Stimulated activated CD4-positive, alpha-beta T cell treated with anti-CD3 and anti-CD28 coated beads, Interleukin-2, amount 100 ng/mL, for 24 hours (primary cell): ENCODE data around the gene RBM11.
A peak's percentile ranks its signal among the peaks of the same experiment; 100 is the strongest.
"Not testable (repeated sequence)": the region's sequence is repeated elsewhere in the genome, so short reads cannot be mapped to it uniquely, and the experiment has no call there.

ENCODE experiments used
- DNase-seq, 2 donors: peaks; one replicate each; pipeline ENCODE4 v3.0.0-alpha.2; 2020

RBM11 gene, protein sequence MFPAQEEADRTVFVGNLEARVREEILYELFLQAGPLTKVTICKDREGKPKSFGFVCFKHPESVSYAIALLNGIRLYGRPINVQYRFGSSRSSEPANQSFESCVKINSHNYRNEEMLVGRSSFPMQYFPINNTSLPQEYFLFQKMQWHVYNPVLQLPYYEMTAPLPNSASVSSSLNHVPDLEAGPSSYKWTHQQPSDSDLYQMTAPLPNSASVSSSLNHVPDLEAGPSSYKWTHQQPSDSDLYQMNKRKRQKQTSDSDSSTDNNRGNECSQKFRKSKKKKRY

DNA sequence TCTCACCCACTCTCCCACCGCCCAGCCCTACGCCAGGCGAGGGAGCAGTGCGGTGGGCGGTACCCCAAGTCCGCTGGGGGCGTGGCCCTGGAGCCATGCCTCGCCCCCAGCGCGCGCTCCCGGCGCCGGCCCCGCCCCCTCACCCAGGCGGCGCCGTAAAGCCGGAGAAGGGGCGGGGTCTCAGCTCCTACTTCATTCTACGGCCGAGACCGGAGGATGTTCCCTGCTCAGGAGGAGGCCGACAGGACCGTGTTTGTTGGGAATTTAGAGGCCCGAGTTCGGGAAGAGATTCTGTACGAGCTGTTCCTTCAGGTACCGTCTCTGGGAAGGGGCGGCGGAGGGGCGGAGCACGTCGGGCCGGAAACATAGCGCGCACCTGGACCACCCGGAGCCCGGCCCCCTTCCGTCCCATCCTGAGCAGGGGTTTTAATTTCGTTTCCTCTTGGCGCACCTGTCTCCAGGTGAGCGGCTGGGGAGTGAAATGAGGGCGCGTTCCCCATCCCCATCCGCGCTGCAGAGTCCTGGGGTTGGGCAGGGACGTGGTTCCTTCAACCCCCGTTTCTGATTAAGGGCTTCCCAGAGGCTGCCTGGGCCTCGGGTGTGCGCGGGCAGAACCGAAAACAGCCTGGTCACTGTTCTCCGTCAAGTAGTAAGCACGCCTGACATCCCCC, at the start of gene RBM11:
Gene RBM11, plus strand, starts transcription at position 187 of the 671 bp plus-strand sequence. Its CDS starts 30 bp downstream, at position 217.
- DNase-seq: peak; percentile 80 to 86

DNA sequence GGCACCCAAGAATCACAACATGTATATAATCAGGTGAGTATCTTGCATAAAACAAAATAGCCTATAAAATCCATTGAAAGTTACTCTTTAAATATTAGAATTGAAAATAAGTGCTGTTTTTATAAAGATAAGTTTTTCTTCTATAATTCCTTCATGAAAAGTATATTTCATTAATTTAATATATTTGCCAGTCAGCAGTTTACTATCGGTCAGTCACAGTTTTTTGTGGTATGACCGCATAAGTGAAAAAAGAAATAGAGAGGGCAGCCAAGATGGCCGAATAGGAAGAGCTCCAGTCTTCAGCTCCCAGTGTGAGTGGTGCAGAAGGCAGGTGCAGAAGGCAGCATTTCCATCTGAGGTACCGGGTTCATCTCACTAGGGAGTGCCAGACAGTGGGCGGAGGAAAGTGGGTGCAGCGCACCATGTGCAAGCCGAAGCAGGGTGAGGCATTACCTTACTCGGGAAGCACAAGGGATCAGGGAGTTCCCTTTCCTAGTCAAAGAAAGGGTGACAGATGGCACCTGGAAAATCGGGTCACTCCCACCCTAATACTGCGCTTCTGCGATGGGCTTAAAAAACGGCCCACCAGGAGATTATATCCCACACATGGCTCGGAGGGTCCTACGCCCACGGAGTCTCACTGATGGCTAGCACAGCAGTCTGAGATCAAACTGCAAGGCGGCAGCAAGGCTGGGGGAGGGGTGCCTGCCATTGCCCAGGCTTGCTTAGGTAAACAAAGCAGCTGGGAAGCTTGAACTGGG, 49.3 kb upstream of the RBM11 start:
- not testable (repeated sequence) for DNase-seq

DNA sequence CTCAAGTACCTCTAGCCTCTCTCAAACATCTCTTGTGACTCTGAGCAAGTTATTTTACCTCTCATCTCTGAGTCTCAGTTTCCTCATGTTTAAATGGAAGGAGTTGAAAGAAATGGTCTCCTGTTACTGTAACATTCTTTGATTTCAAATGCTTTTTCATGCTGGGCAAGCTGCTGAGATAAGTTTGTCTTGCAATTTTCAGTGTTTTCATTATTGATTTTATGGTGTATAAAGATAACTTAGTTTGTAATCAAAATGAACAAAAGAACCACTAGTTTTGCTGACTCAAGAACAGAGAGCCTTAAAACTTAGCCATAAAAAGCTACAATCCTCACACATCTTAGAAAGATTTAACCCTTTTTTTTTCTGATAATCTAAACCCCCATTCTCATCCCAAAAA, 9.7 kb upstream of the RBM11 start:
- no peak for DNase-seq

DNA sequence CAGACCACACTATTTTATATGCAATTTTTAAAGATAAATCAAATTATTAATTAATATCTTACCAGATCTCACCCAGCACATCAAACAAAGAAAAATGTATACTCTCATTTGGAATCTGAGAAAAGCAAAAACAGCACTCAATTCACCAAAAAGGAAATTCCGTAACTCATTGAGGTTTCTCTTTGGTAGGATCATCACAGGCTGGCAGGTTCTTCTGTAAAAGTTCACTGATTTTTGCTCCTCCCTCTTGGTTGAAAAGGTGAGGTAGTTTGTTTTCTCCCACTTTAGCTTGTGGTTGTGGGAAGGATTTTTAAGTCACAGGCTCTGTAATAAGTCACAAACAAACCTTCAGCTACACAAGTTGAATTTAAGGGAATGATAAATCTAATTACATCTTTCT, 5.2 kb upstream of the RBM11 start, which contains the start of gene LIPI:
Gene LIPI, minus strand, starts transcription at position 218 of the 400 bp plus-strand sequence. Its CDS starts 110 bp downstream, at position 108.
- DNase-seq: no peak

DNA sequence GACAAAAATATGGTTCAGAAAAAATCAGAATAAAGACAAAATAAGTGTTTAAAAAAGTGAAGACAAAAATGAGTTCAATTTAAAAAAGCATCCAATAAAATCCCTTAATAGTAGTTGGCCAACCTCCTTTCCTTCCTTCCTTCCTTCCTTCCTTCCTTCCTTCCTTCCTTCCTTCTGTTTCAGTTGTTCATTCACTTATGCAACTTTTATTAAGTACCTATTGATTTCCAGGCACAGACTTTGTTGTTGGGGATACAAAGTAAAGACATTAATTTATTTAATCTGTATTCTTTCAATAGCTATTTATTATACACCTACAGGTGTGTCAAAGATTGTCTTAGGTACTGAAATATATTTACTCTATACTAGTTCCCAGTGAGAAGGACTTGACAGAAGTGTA, 2.8 kb upstream of the RBM11 start:
- DNase-seq: no peak

DNA sequence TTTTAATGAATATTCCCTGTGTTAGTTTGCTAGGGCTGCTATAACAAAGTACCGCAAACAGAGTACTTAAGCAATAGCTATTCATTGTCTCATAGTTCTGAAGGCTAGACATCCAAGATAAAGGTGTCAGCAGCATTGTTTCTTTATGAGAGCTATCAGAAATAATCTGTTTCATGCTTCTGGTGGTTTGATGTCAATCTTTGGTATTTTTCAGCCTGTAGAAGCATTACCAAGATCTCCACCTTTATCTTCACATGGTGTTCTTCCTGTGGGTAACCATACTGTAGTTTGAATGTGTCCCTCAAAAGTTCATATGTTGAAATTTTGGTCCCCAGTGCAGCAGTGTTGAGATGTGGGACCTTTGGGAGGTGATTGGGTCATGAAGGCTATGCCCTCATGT, 7.4 kb downstream of the RBM11 start:
- DNase-seq: no peak

DNA sequence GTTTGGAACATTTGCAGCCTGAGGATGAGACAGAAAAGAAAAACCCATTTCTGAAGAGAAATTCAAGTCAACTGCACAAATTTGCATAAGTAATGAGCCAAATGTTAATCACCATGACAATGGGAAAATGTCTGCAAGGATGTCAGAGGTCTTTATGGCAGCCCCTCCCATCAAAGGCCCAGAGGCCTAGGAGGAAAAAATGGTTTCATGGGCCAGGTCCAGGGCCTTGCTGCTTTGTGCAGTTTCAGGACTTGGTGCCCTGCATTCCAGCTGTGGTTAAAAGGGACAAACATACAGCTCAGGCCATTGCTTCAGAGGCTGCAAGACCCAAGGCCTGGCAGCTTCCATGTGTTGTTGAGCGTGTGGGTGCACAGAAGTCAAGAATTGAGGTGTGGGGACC, 13.4 kb downstream of the RBM11 start:
- no peak for DNase-seq

DNA sequence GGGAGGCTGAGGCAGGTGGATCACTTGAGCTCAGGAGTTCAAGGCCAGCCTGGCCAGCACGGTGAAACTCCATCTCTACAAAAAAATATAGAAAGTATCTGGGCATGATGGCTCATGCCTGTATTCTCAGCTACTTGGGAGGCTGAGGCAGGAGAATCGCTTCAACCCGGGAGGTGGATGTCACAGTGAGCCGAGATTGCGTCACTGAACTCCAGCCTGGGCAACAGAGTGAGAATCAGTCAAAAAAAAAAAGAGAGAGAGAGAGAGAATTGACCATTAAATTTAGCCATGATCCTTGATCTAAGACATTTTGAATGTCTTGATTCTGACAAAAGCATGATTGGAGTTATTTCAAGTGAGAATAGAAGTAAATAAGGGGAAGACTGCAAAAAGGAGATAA, 19.1 kb downstream of the RBM11 start:
- no peak for DNase-seq

DNA sequence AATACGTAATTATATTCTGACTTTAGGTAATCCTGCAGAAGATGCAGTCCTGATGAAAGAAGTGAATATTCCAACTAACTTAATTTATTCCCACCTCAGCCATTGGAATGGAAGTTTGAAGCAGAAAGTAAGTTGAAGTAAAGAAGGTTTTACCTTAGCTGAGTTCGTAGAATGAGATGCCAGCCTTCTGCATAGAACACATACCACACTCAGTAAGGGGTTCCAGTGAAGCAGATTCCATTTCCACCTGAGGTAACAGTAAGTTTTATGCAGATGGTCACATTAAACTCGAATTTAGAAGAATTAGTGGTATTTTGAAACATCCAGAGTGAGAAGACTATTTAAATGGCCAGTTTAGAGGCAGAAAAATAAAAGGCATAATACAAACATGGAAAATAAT, 20.2 kb downstream of the RBM11 start:
- no peak for DNase-seq

DNA sequence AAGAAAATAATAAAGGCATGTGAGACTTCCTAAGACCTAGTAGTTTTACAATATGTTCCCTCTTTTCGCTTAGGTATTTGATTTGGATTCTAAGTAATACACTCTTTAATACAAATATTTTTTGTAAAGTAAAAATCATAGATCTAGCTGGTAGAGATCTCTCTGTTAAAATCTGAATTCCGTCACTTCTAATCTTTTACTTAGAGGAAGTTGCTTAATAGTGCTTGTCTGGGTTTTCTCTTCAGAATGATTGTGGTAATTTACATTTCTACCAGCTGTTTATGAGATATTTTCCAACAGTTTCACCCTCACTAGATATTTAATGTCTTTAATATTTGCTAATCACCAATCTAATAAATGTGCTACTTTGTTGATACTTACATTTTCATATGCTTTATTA, 23.3 kb downstream of the RBM11 start:
- DNase-seq: no peak

DNA sequence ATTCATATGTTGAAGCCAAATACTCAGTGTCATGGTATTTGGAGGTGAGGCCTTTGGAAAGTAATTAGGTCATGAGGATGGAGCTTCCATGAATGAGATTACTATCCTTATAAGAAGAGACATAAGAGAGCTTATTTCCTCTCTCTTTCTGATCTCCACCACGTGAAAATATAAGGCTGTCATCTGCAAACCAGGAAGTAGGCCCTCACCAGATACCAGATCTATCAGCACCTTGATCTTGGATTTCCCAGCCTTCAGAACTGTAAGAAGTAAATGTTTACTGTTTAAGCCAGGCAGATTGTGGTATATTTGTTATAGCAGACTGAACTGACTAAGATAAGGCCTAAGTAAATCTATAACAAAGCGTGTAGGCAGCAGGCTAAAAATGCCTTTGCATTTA, 25.3 kb downstream of the RBM11 start:
- no peak for DNase-seq

DNA sequence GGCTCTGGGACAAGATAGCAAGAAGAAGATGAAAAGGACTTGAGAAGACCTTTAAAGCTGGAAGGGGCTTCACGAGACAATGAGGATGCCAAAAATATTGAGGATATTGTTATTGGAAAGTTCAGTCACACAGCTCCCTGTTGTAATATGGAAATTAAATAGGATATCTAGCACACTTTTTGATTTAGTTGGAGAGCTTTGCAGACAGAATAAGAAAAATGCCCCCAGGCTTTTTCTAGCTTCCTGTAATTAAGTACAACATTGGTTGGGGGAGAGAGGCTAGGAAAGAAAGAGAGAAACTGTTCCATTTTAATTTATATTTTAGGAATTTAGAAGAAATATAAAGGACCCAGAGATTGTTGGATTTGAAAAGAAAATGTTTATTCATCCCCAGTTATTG, 27.5 kb downstream of the RBM11 start:
- no peak for DNase-seq

DNA sequence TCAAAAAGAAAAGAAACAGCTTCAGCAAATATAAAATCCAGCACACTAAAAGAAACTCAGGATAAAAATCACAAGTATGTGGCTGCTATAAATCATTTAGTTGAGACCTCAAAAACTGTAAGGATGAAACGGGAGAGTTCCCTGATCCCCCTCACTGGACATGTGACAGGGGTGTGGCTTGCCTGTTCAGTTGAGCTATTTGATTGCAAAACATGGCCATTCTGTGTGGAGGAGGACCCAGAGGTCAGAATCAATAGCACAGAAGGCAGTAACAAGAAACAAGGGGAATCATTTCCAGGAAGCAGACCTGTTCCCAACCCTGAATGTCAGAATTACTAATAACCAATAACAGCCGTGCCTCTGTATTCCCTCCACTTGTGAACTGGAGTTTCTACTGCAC, 27.9 kb downstream of the RBM11 start:
- DNase-seq: no peak

DNA sequence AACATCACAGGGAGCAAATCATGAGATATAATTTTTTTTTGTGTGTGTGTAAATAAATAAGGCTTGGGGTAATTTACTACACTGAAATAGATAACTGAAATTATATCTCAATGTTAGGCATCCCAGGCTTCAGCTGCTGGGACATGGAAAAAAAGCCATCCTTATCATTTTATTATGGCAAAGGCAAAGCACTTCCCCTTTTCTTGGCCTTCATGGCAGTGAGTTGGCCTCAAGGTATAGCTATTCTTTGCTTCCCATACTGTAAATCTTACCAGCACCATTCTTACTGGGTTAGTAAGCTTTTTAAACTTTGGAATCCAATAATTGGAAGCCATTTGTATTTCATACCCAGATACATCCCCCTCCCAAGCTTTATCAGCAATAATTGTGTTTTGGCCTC, 29.0 kb downstream of the RBM11 start:
- DNase-seq: no peak

DNA sequence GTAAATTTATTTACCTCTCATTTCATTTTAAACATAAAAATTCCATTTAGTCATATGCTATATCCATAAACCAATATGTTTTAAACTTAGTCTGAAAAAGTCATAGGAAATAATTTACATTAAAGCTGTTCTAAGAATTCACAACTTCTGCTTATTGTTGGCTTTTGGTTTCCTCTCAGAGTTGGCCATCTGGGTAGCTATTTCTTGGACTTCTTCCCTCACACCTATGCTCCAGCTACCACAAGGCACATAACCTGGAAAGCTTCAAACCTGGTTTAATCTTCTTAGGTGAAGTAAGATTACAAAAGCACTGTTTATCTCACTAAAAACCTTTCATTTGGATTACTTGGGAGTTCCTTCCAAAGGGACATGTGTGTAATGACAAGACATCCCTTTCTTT, 29.8 kb downstream of the RBM11 start:
- no peak for DNase-seq

DNA sequence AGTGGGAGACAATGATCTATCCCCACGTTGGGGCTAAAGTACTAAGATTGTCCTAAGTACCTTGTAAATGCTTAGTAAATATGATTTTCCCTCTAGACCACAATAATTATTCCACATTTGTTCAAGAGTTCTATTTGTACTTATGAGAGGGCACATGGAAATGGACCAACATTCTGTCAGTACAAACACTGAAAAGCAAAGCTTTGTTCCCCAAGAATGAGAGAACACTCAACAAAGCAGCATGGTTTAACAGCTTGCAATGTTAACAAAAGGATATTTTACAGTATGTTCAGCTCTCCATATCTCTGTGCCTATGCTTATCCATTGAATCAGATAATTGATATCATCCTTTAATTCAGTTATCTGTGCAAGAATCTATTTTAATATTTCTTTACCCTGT, 35.4 kb downstream of the RBM11 start:
- DNase-seq: no peak

DNA sequence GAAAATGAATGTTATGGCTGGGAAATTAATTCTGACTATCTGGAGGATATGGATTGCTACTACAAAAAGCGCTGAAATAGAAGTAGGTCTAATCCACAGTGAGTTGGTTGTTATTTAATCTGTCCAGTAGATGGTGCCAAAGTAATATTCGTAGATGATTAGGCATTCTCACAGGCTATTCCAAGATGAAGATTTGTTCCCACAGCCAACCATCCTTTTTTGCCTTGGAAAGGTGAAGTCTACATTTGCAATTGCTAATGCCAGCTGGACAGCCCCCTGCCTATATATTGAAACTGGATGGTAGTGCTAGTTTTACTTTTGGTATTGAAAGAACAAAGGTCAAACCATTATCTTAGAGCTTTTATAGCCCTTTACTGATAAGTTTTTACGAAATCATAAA, 43.8 kb downstream of the RBM11 start:
- no peak for DNase-seq

DNA sequence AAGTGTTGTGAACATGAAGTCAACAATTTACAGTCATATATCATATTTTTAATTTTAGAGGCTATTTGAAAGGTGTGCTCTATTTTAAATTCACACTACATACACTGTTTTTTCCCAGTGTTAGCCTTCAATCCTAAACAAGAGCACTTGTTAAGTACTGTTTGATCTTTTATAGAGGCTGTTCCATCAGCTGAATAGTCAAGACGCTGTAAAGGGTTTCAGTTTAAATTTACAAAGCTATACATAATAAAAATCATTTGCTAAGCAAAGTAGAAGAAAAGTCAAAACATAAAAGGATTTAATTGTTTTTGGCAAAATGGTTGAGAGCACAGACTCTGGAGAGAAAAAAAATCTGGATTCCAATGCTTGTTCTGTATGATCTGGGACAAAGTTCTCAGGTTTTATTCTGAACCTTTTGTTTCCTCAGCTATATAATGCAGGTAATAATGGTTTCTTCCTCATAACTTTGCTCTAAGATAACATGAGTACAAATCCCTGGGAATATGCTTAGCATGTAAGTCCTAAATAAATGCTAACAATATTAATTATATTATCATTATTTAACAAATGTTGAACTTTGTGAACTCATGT, 44.3 kb downstream of the RBM11 start:
- no peak for DNase-seq

DNA sequence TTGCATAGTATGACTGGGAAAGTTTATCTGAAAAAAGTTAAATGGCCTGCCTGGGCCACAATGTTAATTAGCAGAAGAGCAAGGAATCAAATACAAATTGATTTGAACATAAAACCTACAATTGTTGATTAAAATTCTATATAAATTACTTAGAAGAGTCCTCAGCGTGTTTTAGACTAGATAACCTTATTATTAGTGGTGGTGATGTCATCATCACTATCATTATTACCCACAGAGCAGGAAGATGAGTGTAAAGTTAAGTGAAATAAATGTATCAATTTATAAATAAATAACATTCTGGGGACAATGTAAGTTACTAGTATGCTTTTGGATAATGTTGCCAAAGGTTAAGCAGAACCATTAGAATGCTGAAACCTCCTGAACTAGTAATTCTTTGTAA, 46.1 kb downstream of the RBM11 start:
- DNase-seq: no peak

DNA sequence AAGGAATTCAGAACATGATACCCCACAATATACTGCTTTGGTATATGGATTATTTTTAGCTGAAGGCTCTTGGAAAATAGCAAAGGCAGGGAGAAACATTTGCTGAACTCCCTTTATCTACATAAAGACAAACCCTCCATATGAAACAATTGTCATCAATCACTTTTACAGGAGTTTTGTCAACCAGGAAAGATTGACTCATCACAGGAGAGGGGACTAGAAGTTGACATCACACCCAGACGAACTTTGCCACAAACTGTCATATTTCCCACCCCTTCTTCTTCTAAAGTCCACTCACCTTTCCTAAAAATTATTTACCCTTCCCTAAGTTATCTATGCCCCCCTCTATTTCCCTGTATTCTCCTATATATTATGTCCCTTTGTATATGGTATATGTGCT, 47.9 kb downstream of the RBM11 start:
- DNase-seq: no peak

DNA sequence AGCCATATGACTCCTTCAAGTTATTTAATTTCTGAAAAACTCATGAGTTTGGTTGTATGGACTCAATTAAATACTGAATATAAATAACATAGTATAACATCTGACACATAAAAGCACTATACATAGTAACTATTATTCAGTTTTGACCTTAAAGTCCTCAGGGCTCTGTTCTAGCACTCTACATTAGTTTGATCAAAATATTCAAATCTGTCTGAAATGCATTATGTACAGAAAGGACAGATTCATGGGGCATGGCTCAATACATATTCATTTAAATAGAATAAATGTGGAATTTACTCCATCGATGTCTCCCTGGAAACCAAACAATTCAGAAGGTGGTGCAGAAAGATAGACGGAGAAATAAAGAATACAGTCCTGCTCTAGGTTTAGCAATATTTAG, 49.1 kb downstream of the RBM11 start:
- DNase-seq: no peak

DNA sequence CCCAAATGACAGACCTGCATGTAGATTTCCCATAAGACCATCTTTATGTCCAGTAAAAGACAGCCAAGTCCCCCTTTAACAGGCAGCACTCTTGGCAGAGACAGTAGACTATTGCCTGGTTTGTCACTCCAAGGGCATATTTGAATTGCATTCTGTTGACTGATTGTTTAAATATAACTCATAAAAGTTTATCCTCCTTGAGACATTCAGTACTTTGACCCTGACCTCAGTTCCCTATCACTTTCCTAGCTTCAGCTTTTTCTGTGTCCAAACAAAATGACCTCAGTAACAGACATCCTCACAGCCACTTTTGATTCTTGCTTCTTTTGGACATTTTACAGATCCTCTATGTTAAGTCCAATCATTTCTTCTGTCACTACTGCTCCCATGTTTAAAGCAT, 51.1 kb downstream of the RBM11 start:
- DNase-seq: no peak

DNA sequence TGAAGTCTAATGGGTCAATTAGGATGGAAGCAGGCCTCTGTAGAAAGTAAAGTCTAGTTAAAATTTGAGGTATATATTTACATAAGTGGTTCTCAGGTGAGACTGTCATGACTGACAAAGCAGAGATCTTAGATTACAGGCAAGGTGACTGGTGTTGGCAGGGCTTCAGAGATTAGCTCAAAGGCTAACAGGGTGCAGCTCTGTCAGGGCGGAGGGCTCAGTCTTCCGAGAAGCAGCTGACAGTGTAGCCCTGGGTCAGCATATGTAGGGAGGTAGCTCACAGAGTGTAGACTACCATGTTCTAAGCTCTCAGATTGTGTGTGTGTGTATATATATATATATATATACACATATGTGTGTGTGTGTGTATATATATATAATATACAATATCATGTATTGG, 54.7 kb downstream of the RBM11 start:
- no peak for DNase-seq

DNA sequence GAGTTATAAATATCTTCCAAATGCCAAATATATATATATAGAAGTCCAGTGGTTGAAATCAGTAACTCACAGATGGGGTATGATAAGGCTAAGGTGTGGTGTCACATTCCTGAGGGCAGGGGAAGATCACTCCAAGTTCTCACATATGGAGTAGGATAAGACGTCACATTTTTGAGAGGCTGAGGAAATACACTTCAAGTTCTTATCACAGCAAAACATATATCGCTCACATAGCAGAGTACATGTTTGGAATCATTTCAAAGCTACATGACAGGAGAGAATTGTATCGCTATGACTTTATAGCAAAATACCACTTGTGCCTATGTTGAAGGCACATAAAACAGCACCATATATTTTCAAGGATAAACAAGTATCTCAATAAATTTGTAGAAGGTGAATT, 55.1 kb downstream of the RBM11 start:
- no peak for DNase-seq
